GM12878 (cell line): ENCODE measurements around the gene SUSD6.

Experiments used
- CEBPB ChIP-seq, 2 experiments: fragments of 150-350 bp in 1 of 2; IDR thresholded peaks; 2 replicates each; pipeline ENCODE4 v1.6.1; 2012 to 2014; ENCODE audit warnings: low read depth in 2 of 2, low read length in 2 of 2, borderline replicate concordance in 1 of 2, inconsistent platforms in 1 of 2
- CREM ChIP-seq: IDR thresholded peaks from 2 replicates; pipeline ENCODE4 v1.6.1; 2014; ENCODE audit warnings: antibody characterized with exemption, low read depth
- EZH2 ChIP-seq: IDR thresholded peaks from 2 replicates; pipeline ENCODE4 v1.6.1; 2012; ENCODE audit warnings: low read depth, mild to moderate bottlenecking, control low read depth, inconsistent platforms, low read length, borderline replicate concordance; ENCODE audit not compliant: control insufficient read depth
- FOXK2 ChIP-seq: fragments of 450-650 bp; IDR thresholded peaks from 2 replicates; pipeline ENCODE4 v1.6.1; 2017; ENCODE audit warnings: mild to moderate bottlenecking, moderate library complexity
- HCFC1 ChIP-seq: fragments of 150-350 bp; IDR thresholded peaks from 2 replicates; pipeline ENCODE4 v1.6.1; 2014; ENCODE audit warnings: low read length
- NBN ChIP-seq: fragments of 450-650 bp; IDR thresholded peaks from 2 replicates; pipeline ENCODE4 v1.6.1; 2016
- NR2C2 ChIP-seq: IDR thresholded peaks from 2 replicates; pipeline ENCODE4 v1.6.1; 2011; ENCODE audit warnings: borderline replicate concordance, low read depth; ENCODE audit not compliant: control insufficient read depth, insufficient read length
- RBBP5 ChIP-seq: fragments of 200-600 bp; sonication (generic); conservative IDR thresholded peaks from 2 replicates; pipeline ENCODE4 v1.6.1; 2016
- RCOR1 ChIP-seq: conservative IDR thresholded peaks from 2 replicates; pipeline ENCODE4 v1.6.1; 2012; ENCODE audit warnings: low read depth, low read length, improper control_type of control experiment
- TBL1XR1 ChIP-seq: IDR thresholded peaks from 2 replicates; pipeline ENCODE4 v1.6.1; 2012; ENCODE audit warnings: low read depth, low read length, improper control_type of control experiment
- TF ChIP-seq, protein P1 (sequence below), 3 experiments: IDR thresholded peaks in 2 of 3; conservative IDR thresholded peaks in 1 of 3; 2 replicates each; pipeline ENCODE4 v1.5.1; 2011; ENCODE audit warnings: low read depth in 3 of 3, low read length in 3 of 3, mild to moderate bottlenecking in 3 of 3, control low read depth in 2 of 3, moderate library complexity in 2 of 3, inconsistent platforms in 1 of 3, mixed read lengths in 1 of 3; ENCODE audit not compliant: control insufficient read depth in 2 of 3, insufficient read depth in 1 of 3; ENCODE audit errors: extremely low read depth in 1 of 3

DNA sequence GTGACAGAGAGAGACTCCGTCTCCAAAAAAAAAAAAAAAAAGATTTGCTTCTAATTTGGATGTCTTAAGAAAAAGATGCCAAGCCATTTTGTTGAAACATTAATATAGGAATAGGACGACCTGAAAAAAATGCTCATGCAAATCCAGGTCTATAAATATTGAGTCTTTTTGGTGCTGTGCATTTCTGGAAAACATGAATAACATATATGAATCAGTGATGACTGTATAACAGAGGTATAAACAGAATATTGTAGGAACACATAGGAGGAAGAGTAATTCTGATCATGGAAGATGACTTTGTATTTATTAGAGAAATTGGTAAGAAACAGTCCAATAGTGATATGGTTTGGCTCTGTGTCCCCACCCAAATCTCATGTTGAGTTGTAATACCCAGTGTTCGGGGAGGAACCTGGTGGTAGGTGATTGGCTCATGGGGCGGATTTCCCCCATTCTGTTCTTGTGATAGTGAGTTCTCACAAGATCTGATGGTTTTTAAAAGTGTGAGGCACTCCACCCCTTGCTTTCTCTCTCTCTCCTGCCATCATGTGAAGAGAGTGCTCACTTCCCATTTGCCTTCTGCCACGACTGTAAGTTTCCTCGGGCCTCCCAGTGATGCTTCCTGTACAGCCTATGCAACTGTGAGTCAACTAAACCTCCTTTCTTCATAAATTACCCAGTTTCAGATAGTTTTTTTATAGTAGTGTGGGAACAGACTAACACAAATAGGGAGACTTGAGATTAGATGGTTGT, 152.5 kb downstream of the SUSD6 start:
- no peak for TF ChIP-seq RCOR1
- TF ChIP-seq EZH2, result no peak
- TF ChIP-seq HCFC1, result no peak
- TF ChIP-seq, protein P1, sequence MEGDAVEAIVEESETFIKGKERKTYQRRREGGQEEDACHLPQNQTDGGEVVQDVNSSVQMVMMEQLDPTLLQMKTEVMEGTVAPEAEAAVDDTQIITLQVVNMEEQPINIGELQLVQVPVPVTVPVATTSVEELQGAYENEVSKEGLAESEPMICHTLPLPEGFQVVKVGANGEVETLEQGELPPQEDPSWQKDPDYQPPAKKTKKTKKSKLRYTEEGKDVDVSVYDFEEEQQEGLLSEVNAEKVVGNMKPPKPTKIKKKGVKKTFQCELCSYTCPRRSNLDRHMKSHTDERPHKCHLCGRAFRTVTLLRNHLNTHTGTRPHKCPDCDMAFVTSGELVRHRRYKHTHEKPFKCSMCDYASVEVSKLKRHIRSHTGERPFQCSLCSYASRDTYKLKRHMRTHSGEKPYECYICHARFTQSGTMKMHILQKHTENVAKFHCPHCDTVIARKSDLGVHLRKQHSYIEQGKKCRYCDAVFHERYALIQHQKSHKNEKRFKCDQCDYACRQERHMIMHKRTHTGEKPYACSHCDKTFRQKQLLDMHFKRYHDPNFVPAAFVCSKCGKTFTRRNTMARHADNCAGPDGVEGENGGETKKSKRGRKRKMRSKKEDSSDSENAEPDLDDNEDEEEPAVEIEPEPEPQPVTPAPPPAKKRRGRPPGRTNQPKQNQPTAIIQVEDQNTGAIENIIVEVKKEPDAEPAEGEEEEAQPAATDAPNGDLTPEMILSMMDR (IDR thresholded peaks at IDR 0.05 in 2 of 3, conservative IDR thresholded peaks at IDR 0.05 in 1 of 3; ENCODE audit: control insufficient read depth in 2 of 3, extremely low read depth in 1 of 3, insufficient read depth in 1 of 3, low read depth in 3 of 3, low read length in 3 of 3), result no peak
- TF ChIP-seq FOXK2, result no peak
- no peak for TF ChIP-seq NR2C2
- TF ChIP-seq CREM, result no peak
- TF ChIP-seq TBL1XR1, result no peak
- TF ChIP-seq NBN, result no peak
- no peak for TF ChIP-seq CEBPB (IDR thresholded peaks at IDR 0.05; ENCODE audit: borderline replicate concordance in 1 of 2, low read depth in 2 of 2, low read length in 2 of 2)
- no peak for TF ChIP-seq RBBP5
